Measurements from ENCODE around the gene STX3.
"Not testable (repeated sequence)": the region's sequence is repeated elsewhere in the genome, so short reads cannot be mapped to it uniquely, and the experiment has no call there.

STX3 gene

GRCh38 chr11:59804061-59804460 is 48.9 kb downstream of the STX3 start:
- ATAC-seq (replicated peaks; ENCODE audit: extremely low read depth, poor library complexity, severe bottlenecking), result no peak
- no peaks in the 10 kb centered on the region for H3K9me3 Mint-ChIP-seq
- no peak for DNase-seq (ENCODE audit: low spot score in 2 of 2)
- H3K36me3 Mint-ChIP-seq (ENCODE audit: insufficient read depth), result peaks cover 15% of the 10 kb centered on the region
- no peaks in the 10 kb centered on the region for H3K27me3 Mint-ChIP-seq
- no peak overlapping the region for H3K4me3 Mint-ChIP-seq
- peaks cover 4% of the 10 kb centered on the region for H3K4me1 Mint-ChIP-seq
- H3K27ac Mint-ChIP-seq (ENCODE audit: low read depth), result no peak overlapping the region

GRCh38 chr11:59807047-59807610 is 52.0 kb downstream of the STX3 start:
- peak overlapping the region; percentile 4 for H3K27ac Mint-ChIP-seq (ENCODE audit: low read depth)
- H3K4me1 Mint-ChIP-seq, result peaks cover 16% of the 10 kb centered on the region
- ATAC-seq (replicated peaks; ENCODE audit: extremely low read depth, poor library complexity, severe bottlenecking) (no peak), DNase-seq (ENCODE audit: low spot score in 2 of 2) (no peak)
- peaks cover 23% of the 10 kb centered on the region for H3K36me3 Mint-ChIP-seq (ENCODE audit: insufficient read depth)
- no peak overlapping the region for H3K4me3 Mint-ChIP-seq
- no peaks in the 10 kb centered on the region for H3K27me3 Mint-ChIP-seq
- no peaks in the 10 kb centered on the region for H3K9me3 Mint-ChIP-seq

- ATAC-seq (replicated peaks; ENCODE audit: extremely low read depth, poor library complexity, severe bottlenecking), result peak; percentile 99
- peak; percentile 76 to 81 for DNase-seq (ENCODE audit: low spot score in 2 of 2)
- Mint-ChIP-seq H3K9me3 (no peaks in the 10 kb centered on the region), H3K4me1 (peaks cover 21% of the 10 kb centered on the region), H3K27me3 (no peaks in the 10 kb centered on the region), H3K27ac (ENCODE audit: low read depth) (peak within 1 kb of the TSS; percentile 87), H3K4me3 (peak within 1 kb of the TSS; percentile 89), H3K36me3 (ENCODE audit: insufficient read depth) (peaks cover 20% of the 10 kb centered on the region)
These were observed 55.2 kb downstream of the STX3 start, which contains the start of gene MRPL16 for GRCh38 chr11:59810189-59810910. Gene MRPL16 (minus strand): TSS chr11:59810778. CDS start chr11:59810658, 120 bp downstream.

GRCh38 chr11:59810911-59811259 is 55.7 kb downstream of the STX3 start:
- ATAC-seq (replicated peaks; ENCODE audit: extremely low read depth, poor library complexity, severe bottlenecking), result no peak
- H3K4me3 Mint-ChIP-seq, result peak overlapping the region; percentile 89

GRCh38 chr11:59812220-59812619 is 57.0 kb downstream of the STX3 start:
- H3K27ac Mint-ChIP-seq (ENCODE audit: low read depth), result no peak overlapping the region
- peak overlapping the region; percentile 38 for H3K4me3 Mint-ChIP-seq

More at GRCh38 chr11:59810911-59811259, 55.7 kb downstream of the STX3 start:
- Mint-ChIP-seq H3K27ac (ENCODE audit: low read depth) (peak overlapping the region; percentile 87), H3K9me3 (no peaks in the 10 kb centered on the region), H3K27me3 (no peaks in the 10 kb centered on the region), H3K4me1 (peaks cover 21% of the 10 kb centered on the region), H3K36me3 (ENCODE audit: insufficient read depth) (peaks cover 18% of the 10 kb centered on the region)
- DNase-seq (ENCODE audit: low spot score in 2 of 2), result no peak

GRCh38 chr11:59813364-59813763 is 58.2 kb downstream of the STX3 start:
- no peaks in the 10 kb centered on the region for H3K27me3 Mint-ChIP-seq
- no peak overlapping the region for H3K27ac Mint-ChIP-seq (ENCODE audit: low read depth)
- no peak overlapping the region for H3K4me3 Mint-ChIP-seq
- no peak for DNase-seq (ENCODE audit: low spot score in 2 of 2)
- no peaks in the 10 kb centered on the region for H3K9me3 Mint-ChIP-seq
- no peak for ATAC-seq (replicated peaks; ENCODE audit: extremely low read depth, poor library complexity, severe bottlenecking)
- peaks cover 13% of the 10 kb centered on the region for H3K36me3 Mint-ChIP-seq (ENCODE audit: insufficient read depth)
- peaks cover 17% of the 10 kb centered on the region for H3K4me1 Mint-ChIP-seq

More at GRCh38 chr11:59812220-59812619, 57.0 kb downstream of the STX3 start:
- Mint-ChIP-seq H3K27me3 (no peaks in the 10 kb centered on the region), H3K9me3 (no peaks in the 10 kb centered on the region), H3K36me3 (ENCODE audit: insufficient read depth) (peaks cover 13% of the 10 kb centered on the region), H3K4me1 (peaks cover 17% of the 10 kb centered on the region)
- DNase-seq (ENCODE audit: low spot score in 2 of 2), result no peak
- ATAC-seq (replicated peaks; ENCODE audit: extremely low read depth, poor library complexity, severe bottlenecking), result no peak

- Mint-ChIP-seq H3K9me3 (no peaks in the 10 kb centered on the region), H3K27me3 (no peaks in the 10 kb centered on the region), H3K27ac (ENCODE audit: low read depth) (no peak overlapping the region), H3K36me3 (ENCODE audit: insufficient read depth) (peaks cover 11% of the 10 kb centered on the region), H3K4me1 (peaks cover 17% of the 10 kb centered on the region), H3K4me3 (peak overlapping the region; percentile 50)
- ATAC-seq (replicated peaks; ENCODE audit: extremely low read depth, poor library complexity, severe bottlenecking) (no peak), DNase-seq (ENCODE audit: low spot score in 2 of 2) (no peak)
These were observed 58.8 kb downstream of the STX3 start for GRCh38 chr11:59814021-59814420.

- H3K9me3 Mint-ChIP-seq, result no peaks in the 10 kb centered on the region
These were observed 60.6 kb downstream of the STX3 start for GRCh38 chr11:59815754-59816153.

GRCh38 chr11:59816434-59816833 is 61.3 kb downstream of the STX3 start:
- not testable (repeated sequence) for H3K27ac Mint-ChIP-seq (ENCODE audit: low read depth); H3K9me3 Mint-ChIP-seq; DNase-seq (ENCODE audit: low spot score in 2 of 2); H3K36me3 Mint-ChIP-seq (ENCODE audit: insufficient read depth); H3K4me1 Mint-ChIP-seq; H3K4me3 Mint-ChIP-seq; H3K27me3 Mint-ChIP-seq; ATAC-seq (replicated peaks; ENCODE audit: extremely low read depth, poor library complexity, severe bottlenecking)

More at GRCh38 chr11:59815754-59816153, 60.6 kb downstream of the STX3 start:
- H3K27ac Mint-ChIP-seq (ENCODE audit: low read depth), result no peak overlapping the region
- H3K4me1 Mint-ChIP-seq, result peaks cover 12% of the 10 kb centered on the region
- ATAC-seq (replicated peaks; ENCODE audit: extremely low read depth, poor library complexity, severe bottlenecking) (no peak), DNase-seq (ENCODE audit: low spot score in 2 of 2) (no peak)
- no peak overlapping the region for H3K4me3 Mint-ChIP-seq
- no peaks in the 10 kb centered on the region for H3K27me3 Mint-ChIP-seq
- H3K36me3 Mint-ChIP-seq (ENCODE audit: insufficient read depth), result peaks cover 5% of the 10 kb centered on the region

GRCh38 chr11:59818572-59818971 is 63.4 kb downstream of the STX3 start:
- Mint-ChIP-seq H3K9me3 (no peaks in the 10 kb centered on the region), H3K4me1 (peaks cover 11% of the 10 kb centered on the region), H3K4me3 (no peak overlapping the region), H3K36me3 (ENCODE audit: insufficient read depth) (peaks cover 1% of the 10 kb centered on the region), H3K27me3 (peaks cover 9% of the 10 kb centered on the region), H3K27ac (ENCODE audit: low read depth) (no peak overlapping the region)
- DNase-seq (ENCODE audit: low spot score in 2 of 2), result no peak
- no peak for ATAC-seq (replicated peaks; ENCODE audit: extremely low read depth, poor library complexity, severe bottlenecking)

- peaks cover 20% of the 10 kb centered on the region for H3K27me3 Mint-ChIP-seq
- no peaks in the 10 kb centered on the region for H3K9me3 Mint-ChIP-seq
- H3K27ac Mint-ChIP-seq (ENCODE audit: low read depth), result no peak overlapping the region
- DNase-seq (ENCODE audit: low spot score in 2 of 2) (no peak), ATAC-seq (replicated peaks; ENCODE audit: extremely low read depth, poor library complexity, severe bottlenecking) (peak; percentile 28)
- H3K4me1 Mint-ChIP-seq, result peaks cover 6% of the 10 kb centered on the region
- no peak overlapping the region for H3K4me3 Mint-ChIP-seq
- no peaks in the 10 kb centered on the region for H3K36me3 Mint-ChIP-seq (ENCODE audit: insufficient read depth)
These were observed 67.9 kb downstream of the STX3 start for GRCh38 chr11:59822989-59823566.

GRCh38 chr11:59829358-59829757 is 74.2 kb downstream of the STX3 start:
- DNase-seq (ENCODE audit: low spot score in 2 of 2) (no peak), ATAC-seq (replicated peaks; ENCODE audit: extremely low read depth, poor library complexity, severe bottlenecking) (no peak)
- Mint-ChIP-seq H3K27me3 (peaks cover 20% of the 10 kb centered on the region), H3K27ac (ENCODE audit: low read depth) (no peak overlapping the region), H3K4me1 (no peaks in the 10 kb centered on the region), H3K9me3 (no peaks in the 10 kb centered on the region), H3K36me3 (ENCODE audit: insufficient read depth) (peaks cover under 1% of the 10 kb centered on the region), H3K4me3 (no peak overlapping the region)

GRCh38 chr11:59833602-59834001 is 78.4 kb downstream of the STX3 start:
- ATAC-seq (replicated peaks; ENCODE audit: extremely low read depth, poor library complexity, severe bottlenecking) (no peak), DNase-seq (ENCODE audit: low spot score in 2 of 2) (no peak)
- Mint-ChIP-seq H3K27me3 (peaks cover 49% of the 10 kb centered on the region), H3K4me1 (no peaks in the 10 kb centered on the region), H3K4me3 (no peak overlapping the region), H3K27ac (ENCODE audit: low read depth) (no peak overlapping the region), H3K9me3 (no peaks in the 10 kb centered on the region), H3K36me3 (ENCODE audit: insufficient read depth) (peaks cover 2% of the 10 kb centered on the region)
